ENCODE measurements around the gene PCA3. TPM values are rescaled to one million over a fixed set of nuclear protein-coding genes. Genes with fewer than 3 reads are reported as not detected.

The PCA3 gene
- not detected for total RNA-seq

DNA sequence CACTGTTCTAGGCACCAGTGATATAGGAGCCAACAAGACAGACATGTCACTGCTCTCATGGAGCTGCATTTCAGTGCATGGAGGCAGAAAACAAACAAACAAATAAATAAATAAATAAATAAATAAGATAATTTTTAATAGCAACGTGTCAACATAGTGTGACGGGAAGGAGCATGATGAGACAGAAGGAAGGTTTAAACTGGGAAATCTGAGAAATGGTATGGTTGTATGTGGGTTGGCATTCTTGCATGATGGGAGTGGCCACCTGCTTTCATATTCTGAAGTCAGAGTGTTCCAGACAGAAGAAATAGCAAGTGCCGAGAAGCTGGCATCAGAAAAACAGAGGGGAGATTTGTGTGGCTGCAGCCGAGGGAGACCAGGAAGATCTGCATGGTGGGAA is at the start of gene PCA3:
PCA3 (plus strand) TSS at position 301 of the 400 bp plus-strand sequence.
- Mint-ChIP-seq H3K4me3 (no peak within 1 kb of the TSS), H3K27ac (no peak within 1 kb of the TSS), H3K27me3 (no peaks in the 10 kb centered on the region), H3K9me3 (no peaks in the 10 kb centered on the region), H3K36me3 (ENCODE audit: low read depth) (no peaks in the 10 kb centered on the region), H3K4me1 (no peaks in the 10 kb centered on the region)
- POLR2A ChIA-PET, result no interaction called here
- DNase-seq, result no peak
- CTCF ChIA-PET, result no interaction called here

DNA sequence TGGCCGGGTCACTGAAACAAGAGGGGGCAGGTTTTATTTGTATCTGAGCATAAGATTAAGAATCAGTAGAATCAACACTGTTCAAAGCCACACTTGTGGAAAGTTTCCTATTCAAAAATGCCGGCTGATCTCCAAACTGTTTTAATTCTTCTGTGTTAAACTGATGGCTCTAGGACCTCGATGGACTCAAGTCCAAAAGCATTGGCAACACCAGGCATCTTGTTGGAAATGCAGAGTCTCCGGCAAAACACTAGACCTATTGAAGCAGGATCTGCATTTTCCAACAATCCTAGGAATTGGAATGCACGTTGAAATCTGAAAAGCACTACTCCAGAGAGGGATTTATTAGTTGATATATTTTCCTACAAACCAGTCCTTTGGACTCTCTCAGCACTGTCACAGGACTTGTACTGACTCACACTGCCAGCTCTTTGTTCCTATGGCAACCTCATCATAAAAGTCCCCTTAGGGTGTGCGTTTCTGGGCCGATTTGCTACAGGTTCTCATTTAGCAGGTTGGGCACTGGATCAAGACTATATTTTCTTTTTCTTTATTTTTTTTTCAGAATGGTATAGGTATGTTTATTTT is 48.1 kb upstream of the PCA3 start:
- no peak for DNase-seq
- Mint-ChIP-seq H3K4me1 (no peaks in the 10 kb centered on the region), H3K27me3 (peaks cover 17% of the 10 kb centered on the region), H3K9me3 (no peaks in the 10 kb centered on the region), H3K27ac (no peak overlapping the region), H3K36me3 (ENCODE audit: low read depth) (no peaks in the 10 kb centered on the region), H3K4me3 (no peak overlapping the region)
- CTCF ChIA-PET, result no interaction called here
- POLR2A ChIA-PET, result no interaction called here

DNA sequence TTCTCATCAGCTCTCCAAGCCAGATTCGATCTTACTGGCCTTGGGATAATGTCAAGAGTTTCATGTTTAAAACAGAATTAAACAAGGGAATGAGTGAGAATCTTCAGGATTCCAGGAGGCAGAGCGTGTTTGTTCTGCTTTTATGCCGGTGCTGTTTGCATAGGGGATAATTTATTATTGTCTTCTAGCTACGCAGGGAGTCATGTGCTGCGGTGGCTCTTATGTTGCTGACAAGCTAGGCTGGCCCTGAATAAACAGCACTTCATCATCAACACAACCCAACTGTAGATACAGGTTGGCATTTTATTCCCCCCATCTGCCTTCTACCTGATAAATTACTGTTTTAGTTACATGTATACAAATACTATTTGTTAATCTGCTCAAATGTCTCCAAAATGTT is 47.1 kb upstream of the PCA3 start:
- H3K4me3 Mint-ChIP-seq, result no peak overlapping the region
- CTCF ChIA-PET, result interaction anchor here (0.6 kb wide), 1 partner anchor 23 kb away, joined by 3 read pairs; no protein-coding TSS in a partner anchor
- H3K36me3 Mint-ChIP-seq (ENCODE audit: low read depth), result no peaks in the 10 kb centered on the region
- H3K4me1 Mint-ChIP-seq, result no peaks in the 10 kb centered on the region
- H3K27me3 Mint-ChIP-seq, result peaks cover 15% of the 10 kb centered on the region
- POLR2A ChIA-PET, result no interaction called here
- H3K9me3 Mint-ChIP-seq, result no peaks in the 10 kb centered on the region
- no peak for DNase-seq
- no peak overlapping the region for H3K27ac Mint-ChIP-seq

DNA sequence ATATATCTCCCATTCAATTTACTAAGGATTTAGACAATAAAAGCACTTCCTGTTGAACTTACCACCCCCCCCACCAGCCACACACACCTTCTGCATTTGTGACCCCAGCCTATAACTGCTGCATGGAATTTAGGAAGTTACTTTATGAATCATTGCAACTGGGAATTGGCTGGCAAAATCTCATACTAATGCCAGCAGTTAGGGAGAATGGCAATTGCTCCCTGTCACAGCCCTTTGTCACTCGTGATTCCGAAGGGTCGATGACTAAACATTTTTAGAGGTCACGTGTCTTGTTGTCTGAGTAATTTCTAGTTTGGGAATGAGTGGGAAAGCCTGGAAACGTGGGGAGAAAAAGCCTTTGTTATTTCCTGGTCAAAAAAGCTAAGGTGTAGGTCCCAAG is 46.6 kb upstream of the PCA3 start:
- Mint-ChIP-seq H3K36me3 (ENCODE audit: low read depth) (no peaks in the 10 kb centered on the region), H3K9me3 (no peaks in the 10 kb centered on the region), H3K27ac (no peak overlapping the region), H3K27me3 (peaks cover 15% of the 10 kb centered on the region), H3K4me3 (no peak overlapping the region), H3K4me1 (no peaks in the 10 kb centered on the region)
- no peak for DNase-seq
- ChIA-PET POLR2A (no interaction called here), CTCF (interaction anchor here (0.6 kb wide), 1 partner anchor 22 kb away, joined by 3 read pairs; no protein-coding TSS in a partner anchor)

- Mint-ChIP-seq H3K4me3 (no peak overlapping the region), H3K36me3 (ENCODE audit: low read depth) (no peaks in the 10 kb centered on the region), H3K27ac (no peak overlapping the region), H3K9me3 (no peaks in the 10 kb centered on the region), H3K27me3 (peaks cover 18% of the 10 kb centered on the region), H3K4me1 (no peaks in the 10 kb centered on the region)
- no peak for DNase-seq
- ChIA-PET POLR2A (no interaction called here), CTCF (no interaction called here)
These were observed 46.1 kb upstream of the PCA3 start for GRCh38 chr9:76718166-76718565.

- H3K4me3 Mint-ChIP-seq, result no peak overlapping the region
- CTCF ChIA-PET, result interaction anchor here (0.9 kb wide), 1 partner anchor 36 kb away, joined by 3 read pairs; no protein-coding TSS in a partner anchor
- H3K36me3 Mint-ChIP-seq (ENCODE audit: low read depth), result no peaks in the 10 kb centered on the region
These were observed 44.0 kb upstream of the PCA3 start for GRCh38 chr9:76720245-76720644.

DNA sequence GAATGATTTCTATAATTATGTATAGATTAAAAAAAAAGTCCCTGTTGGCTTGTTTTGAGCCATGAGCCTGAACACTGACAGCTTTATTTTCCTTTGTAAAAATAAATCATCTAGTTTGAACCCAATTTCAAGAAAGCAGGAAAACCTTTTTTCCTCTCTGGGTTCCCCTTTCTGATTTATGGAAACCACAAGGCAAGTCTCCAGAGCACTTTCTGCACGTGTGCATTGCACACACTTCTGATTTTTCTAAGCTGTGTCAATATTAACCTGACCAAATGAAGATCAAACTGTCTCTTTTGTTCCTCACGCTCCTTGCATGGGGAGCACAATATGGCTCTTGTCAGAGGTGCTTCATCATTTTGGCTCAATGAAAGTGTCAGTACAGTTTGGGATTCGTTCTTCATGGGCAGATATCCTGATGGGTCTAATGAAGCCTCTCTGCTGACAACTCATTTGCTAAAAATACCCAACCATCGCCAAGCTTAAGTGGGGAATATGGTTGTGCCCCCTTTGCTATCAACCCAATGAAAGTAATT is 39.2 kb upstream of the PCA3 start:
- POLR2A ChIA-PET, result no interaction called here
- no peak overlapping the region for H3K27ac Mint-ChIP-seq
- no peak overlapping the region for H3K4me3 Mint-ChIP-seq
- H3K27me3 Mint-ChIP-seq, result peaks cover 27% of the 10 kb centered on the region
- H3K9me3 Mint-ChIP-seq, result no peaks in the 10 kb centered on the region
- CTCF ChIA-PET, result no interaction called here
- no peaks in the 10 kb centered on the region for H3K36me3 Mint-ChIP-seq (ENCODE audit: low read depth)
- no peaks in the 10 kb centered on the region for H3K4me1 Mint-ChIP-seq
- DNase-seq, result no peak

More at GRCh38 chr9:76720245-76720644, 44.0 kb upstream of the PCA3 start:
- POLR2A ChIA-PET, result no interaction called here
- no peaks in the 10 kb centered on the region for H3K4me1 Mint-ChIP-seq
- H3K9me3 Mint-ChIP-seq, result no peaks in the 10 kb centered on the region
- no peak overlapping the region for H3K27ac Mint-ChIP-seq
- no peak for DNase-seq
- peaks cover 24% of the 10 kb centered on the region for H3K27me3 Mint-ChIP-seq

- POLR2A ChIA-PET, result no interaction called here
- Mint-ChIP-seq H3K27me3 (peaks cover 27% of the 10 kb centered on the region), H3K9me3 (no peaks in the 10 kb centered on the region), H3K4me3 (no peak overlapping the region), H3K4me1 (no peaks in the 10 kb centered on the region), H3K36me3 (ENCODE audit: low read depth) (no peaks in the 10 kb centered on the region), H3K27ac (no peak overlapping the region)
- CTCF ChIA-PET, result no interaction called here
- no peak for DNase-seq
These were observed 38.4 kb upstream of the PCA3 start for GRCh38 chr9:76725885-76726284.

GRCh38 chr9:76729116-76729515 is 35.1 kb upstream of the PCA3 start:
- Mint-ChIP-seq H3K27ac (no peak overlapping the region), H3K27me3 (peaks cover 23% of the 10 kb centered on the region), H3K36me3 (ENCODE audit: low read depth) (no peaks in the 10 kb centered on the region), H3K4me3 (no peak overlapping the region), H3K4me1 (no peaks in the 10 kb centered on the region), H3K9me3 (no peaks in the 10 kb centered on the region)
- ChIA-PET CTCF (no interaction called here), POLR2A (no interaction called here)
- no peak for DNase-seq

- H3K27ac Mint-ChIP-seq, result no peak overlapping the region
- H3K27me3 Mint-ChIP-seq, result peaks cover 26% of the 10 kb centered on the region
- H3K4me3 Mint-ChIP-seq, result no peak overlapping the region
- no peaks in the 10 kb centered on the region for H3K9me3 Mint-ChIP-seq
- CTCF ChIA-PET, result no interaction called here
- H3K36me3 Mint-ChIP-seq (ENCODE audit: low read depth), result no peaks in the 10 kb centered on the region
- POLR2A ChIA-PET, result interaction anchor here (0.7 kb wide), 1 partner anchor 32 kb away, joined by 5 read pairs; no protein-coding TSS in a partner anchor
- no peaks in the 10 kb centered on the region for H3K4me1 Mint-ChIP-seq
- DNase-seq, result no peak
These were observed 34.1 kb upstream of the PCA3 start for GRCh38 chr9:76729980-76730737.

GRCh38 chr9:76730801-76731200 is 33.4 kb upstream of the PCA3 start:
- no peak overlapping the region for H3K4me3 Mint-ChIP-seq
- CTCF ChIA-PET, result no interaction called here

DNA sequence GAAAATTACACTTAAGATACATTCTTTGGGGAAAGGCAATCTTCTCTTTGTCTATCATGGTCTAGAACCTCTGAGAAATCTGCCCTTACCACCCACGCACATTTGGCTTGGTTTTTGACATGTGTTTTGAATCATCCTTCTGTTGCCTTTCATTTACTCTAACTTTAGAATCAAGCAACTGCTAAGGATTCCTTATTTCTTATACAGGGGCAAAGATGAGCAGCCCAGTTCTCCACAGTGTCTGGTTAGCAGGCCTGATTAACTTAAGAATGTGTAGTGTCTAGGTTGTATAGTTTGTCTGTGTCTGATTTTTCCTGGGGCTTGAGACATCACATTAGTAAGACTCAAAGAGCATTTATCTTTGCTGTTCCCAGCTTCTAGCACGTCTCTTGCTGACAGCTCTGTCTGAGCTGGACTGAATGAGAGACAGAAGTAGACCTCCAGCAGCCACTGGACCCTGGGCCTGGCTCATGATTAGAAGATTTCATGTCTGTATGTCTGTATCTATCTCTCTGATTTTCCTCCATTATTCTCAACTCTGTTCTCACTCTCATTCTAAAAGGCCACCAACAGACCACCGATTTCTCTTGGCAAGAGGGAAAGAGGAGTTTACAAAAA is 31.8 kb upstream of the PCA3 start:
- ChIA-PET CTCF (no interaction called here), POLR2A (no interaction called here)
- H3K27me3 Mint-ChIP-seq, result peaks cover 22% of the 10 kb centered on the region
- no peaks in the 10 kb centered on the region for H3K9me3 Mint-ChIP-seq
- H3K4me1 Mint-ChIP-seq, result no peaks in the 10 kb centered on the region
- no peak for DNase-seq
- no peak overlapping the region for H3K4me3 Mint-ChIP-seq
- H3K36me3 Mint-ChIP-seq (ENCODE audit: low read depth), result no peaks in the 10 kb centered on the region
- no peak overlapping the region for H3K27ac Mint-ChIP-seq

More at GRCh38 chr9:76730801-76731200, 33.4 kb upstream of the PCA3 start:
- Mint-ChIP-seq H3K9me3 (no peaks in the 10 kb centered on the region), H3K4me1 (no peaks in the 10 kb centered on the region), H3K36me3 (ENCODE audit: low read depth) (no peaks in the 10 kb centered on the region), H3K27ac (no peak overlapping the region), H3K27me3 (peaks cover 21% of the 10 kb centered on the region)
- POLR2A ChIA-PET, result no interaction called here
- no peak for DNase-seq

DNA sequence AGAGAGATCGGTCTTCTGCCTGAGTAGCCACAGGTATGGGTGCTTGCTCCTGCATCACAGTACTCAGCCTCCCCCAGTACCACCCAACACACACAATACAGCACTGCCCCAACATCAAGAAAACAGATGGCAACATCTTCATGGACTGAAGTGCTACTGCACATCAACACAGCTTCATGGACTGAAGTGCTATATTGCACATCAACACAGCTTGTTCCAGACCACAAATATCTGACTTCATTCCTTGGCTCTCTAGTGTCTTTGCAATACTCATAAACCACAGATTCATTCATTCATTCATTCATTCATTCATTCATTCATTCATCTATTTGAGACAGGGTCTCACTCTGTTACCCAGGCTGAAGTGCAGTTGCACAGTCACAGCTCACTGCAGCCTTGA is 31.1 kb upstream of the PCA3 start:
- Mint-ChIP-seq H3K4me3 (no peak overlapping the region), H3K27me3 (peaks cover 24% of the 10 kb centered on the region), H3K36me3 (ENCODE audit: low read depth) (no peaks in the 10 kb centered on the region), H3K9me3 (no peaks in the 10 kb centered on the region), H3K4me1 (no peaks in the 10 kb centered on the region), H3K27ac (no peak overlapping the region)
- ChIA-PET CTCF (no interaction called here), POLR2A (no interaction called here)
- DNase-seq, result no peak
